IMR-90 (cell line): ENCODE measurements around the gene CHRD. TPM values are rescaled to one million over a fixed set of nuclear protein-coding genes. Genes with fewer than 3 reads are reported as not detected.
A peak's percentile ranks its signal among the peaks of the same experiment; 100 is the strongest.

Source experiments
- ELK1 ChIP-seq: fragments of 150-350 bp; IDR thresholded peaks from 2 replicates; pipeline ENCODE4 v1.6.1; 2016; ENCODE audit warnings: low read depth, mild to moderate bottlenecking, low read length, moderate library complexity, borderline replicate concordance
- MXI1 ChIP-seq: IDR thresholded peaks from 2 replicates; pipeline ENCODE4 v1.6.1; 2012; ENCODE audit warnings: low read depth, mild to moderate bottlenecking, low read length, moderate library complexity, borderline replicate concordance
- polyA plus RNA-seq, 3 experiments: library from polyadenylated mRNA; depleted of rRNA; stranded (reverse); fragments of >200 nt; gene quantifications; 2 replicates each; pipeline ENCODE4 v1.2.3, GENCODE V29; 2012; ENCODE audit warnings: low replicate concordance in 1 of 3
- total RNA-seq: library from RNA; depleted of rRNA; stranded (reverse); fragments of >200 nt; gene quantifications from 2 replicates; pipeline ENCODE4 v1.2.3, GENCODE V29; 2012

Gene CHRD
- total and polyA plus RNA-seq, 2 of the 4 experiments (the other 2 are of a cell fraction): under 0.01 to 0.09 TPM

DNA sequence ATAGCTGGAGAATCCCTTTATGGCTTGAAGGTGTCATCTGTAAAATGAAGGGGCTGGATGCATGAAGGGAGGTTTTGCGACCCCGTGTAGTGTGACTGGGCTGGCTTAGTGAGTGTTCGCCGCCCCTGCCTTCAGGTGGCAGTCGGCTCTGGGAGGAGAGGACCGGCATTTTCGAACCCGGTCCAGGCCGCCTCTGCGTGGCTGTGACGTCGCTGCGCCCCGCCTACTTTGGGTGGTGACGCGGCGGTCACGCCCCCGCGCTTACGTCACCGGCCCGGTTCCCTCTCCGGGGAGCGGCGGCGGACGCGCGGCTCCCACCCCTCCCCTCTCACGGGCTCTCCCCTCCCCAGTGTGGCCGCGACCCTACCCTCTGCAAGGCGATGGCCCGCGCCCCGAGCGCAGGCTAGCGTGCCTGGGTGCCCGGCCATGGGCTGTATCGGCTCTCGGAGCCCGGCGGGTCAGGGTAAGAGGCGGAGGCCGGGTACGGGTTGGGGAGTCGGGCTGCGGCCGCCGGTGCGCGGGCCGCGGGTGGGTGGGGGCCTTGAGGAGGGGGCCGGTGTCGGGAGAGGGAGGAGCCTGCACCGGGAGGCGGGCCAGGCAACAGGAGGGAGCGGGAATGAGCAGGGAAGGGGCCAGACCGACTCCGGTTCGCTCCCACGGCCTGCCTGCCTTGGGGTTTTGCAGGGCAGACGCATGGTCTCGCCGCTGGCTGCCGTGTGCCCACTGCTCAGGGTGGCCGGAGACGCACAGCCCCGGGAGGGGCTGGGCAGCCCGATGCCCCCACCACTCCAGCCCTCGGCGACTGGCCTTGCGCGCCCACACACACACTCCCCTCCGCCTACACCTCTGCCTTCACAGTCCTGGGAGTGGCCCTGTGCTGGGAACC, 44.0 kb upstream of the CHRD start (continued):
- TF ChIP-seq ELK1: no peak
- peak; percentile 66; the same call in 1 of the 2 replicates for TF ChIP-seq MXI1
